HuH-7 (cell line): ENCODE measurements around the gene SPSB2.

ENCODE experiments used
- DNase-seq: peaks from one replicate; pipeline ENCODE4 v3.0.0; 2011; ENCODE audit warnings: low spot score

The SPSB2 gene

GRCh38 chr12:6851921-6852650 is 21.0 kb downstream of the SPSB2 start, which contains the start of gene USP5:
Gene USP5 (plus strand): TSS chr12:6852150. CDS start chr12:6852180, 30 bp downstream.
- peak; percentile 94 for DNase-seq

DNA sequence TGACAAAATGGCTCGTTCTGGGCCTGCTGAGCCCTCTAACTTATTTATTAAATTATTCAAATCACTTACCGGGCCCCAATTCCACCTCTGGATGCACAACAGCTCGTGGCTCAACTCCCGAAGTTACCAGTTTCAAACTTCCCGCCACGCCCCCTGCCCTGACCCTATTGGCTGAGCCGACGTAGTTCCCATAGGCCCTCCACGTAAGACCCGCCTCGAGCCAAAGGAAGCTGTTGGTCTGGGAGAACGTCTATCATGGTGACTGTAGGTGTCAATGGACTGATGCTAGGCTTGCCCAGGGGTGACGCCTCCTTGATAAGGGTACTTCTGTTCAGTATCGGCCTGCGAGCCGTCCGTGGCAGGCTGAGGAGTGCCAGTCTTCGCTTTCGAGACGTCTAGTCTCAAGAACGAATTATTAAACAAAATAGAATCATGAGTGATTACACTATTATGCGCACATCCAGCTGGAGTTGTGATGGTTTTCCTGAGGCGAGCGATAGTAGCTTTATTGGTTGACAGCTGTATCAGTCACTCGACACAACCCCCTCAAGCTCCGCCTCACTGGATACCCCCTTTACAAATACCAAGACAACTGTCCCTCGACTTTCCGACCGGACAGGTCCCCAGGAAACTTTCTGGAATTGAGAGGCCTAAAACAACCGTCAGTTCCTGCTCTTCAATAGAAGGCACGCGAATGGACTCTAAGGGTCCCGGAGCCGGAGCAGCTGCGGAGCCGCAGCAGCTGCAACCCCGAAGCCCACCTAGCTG is 21.8 kb downstream of the SPSB2 start, which contains the start of gene CDCA3:
Gene CDCA3, minus strand, starts transcription at position 134 of the 768 bp plus-strand sequence. CDS start 334 bp downstream, outside the sequence.
- peak; percentile 99 for DNase-seq

DNA sequence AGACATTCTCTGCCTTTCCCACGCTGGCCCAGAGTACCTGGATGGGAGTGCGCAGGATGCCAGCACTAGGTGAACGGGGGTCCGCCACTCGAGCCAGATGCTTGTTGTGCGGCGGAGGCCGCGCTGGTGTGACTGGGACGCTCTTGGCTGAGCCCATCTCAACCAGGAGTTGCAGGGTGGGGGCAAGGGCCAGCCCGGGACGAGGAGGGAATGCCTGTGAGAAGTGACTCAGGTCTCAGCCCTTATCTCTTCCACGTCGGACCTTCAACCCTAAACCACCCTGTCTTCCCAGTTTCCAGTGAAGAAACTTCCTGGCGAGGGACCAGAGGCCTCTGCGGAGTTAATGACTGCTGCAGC is 22.3 kb downstream of the SPSB2 start:
- DNase-seq: no peak

GRCh38 chr12:6849976-6850560 is 23.0 kb downstream of the SPSB2 start:
- DNase-seq: no peak

- DNase-seq: no peak
Observed at GRCh38 chr12:6849427-6849826, 23.7 kb downstream of the SPSB2 start.

DNA sequence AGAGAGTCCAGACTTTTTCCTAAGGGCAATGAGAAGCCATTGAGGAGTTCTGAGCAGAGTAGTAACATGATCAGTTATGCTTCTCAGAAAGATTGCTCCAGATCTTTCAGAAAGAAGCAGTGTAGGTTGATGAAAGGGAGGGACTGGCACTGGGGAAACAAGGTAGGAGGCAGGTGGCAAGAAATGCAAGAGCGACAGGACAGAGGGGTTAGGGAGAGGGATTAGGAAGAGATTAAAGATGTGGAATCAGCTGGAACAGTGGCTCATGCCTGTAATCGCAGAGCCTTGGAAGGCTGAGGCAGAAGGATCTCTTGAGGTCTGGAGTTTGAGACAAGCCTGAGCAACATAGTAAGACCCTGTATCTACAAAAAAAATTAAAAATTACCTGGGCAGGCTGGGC is 25.4 kb downstream of the SPSB2 start:
- DNase-seq: no peak

DNA sequence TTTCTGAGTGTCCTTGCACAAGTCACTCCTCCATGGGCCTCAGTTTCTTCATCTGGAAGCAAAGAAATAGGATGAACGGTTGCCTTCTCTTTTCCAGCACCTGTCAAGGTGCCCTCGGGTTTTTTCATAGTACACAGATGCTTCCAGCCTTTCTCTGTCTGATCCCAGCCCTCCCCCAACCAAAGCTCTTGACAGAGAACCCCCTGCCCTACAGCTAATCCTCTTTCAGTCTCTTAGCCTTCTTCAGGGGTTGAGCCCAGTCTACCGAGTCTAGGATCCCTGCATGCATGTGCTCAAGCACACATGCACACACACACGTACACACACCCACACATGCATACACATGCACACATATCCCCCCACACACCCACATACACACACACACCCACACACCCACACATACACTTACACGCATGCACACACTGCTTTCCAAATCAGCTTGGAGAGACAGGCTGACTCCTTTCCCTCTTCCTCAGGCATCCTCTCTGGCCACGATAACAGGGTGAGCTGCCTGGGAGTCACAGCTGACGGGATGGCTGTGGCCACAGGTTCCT is 26.7 kb downstream of the SPSB2 start:
- no peak for DNase-seq

DNA sequence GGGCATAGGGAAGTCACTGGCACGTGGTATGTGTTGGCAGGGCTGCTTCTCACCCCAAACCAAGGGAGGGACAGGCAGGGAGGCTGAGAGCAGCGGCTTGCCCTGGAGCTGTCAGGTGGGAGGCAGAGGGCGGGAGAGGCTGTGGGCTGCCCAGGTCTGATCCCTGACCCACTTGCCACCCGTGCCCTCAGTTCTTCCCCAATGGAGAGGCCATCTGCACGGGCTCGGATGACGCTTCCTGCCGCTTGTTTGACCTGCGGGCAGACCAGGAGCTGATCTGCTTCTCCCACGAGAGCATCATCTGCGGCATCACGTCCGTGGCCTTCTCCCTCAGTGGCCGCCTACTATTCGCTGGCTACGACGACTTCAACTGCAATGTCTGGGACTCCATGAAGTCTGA is 27.7 kb downstream of the SPSB2 start:
- no peak for DNase-seq

GRCh38 chr12:6843118-6843902 is 29.8 kb downstream of the SPSB2 start:
- peak; percentile 61 for DNase-seq

- DNase-seq: no peak
Observed at GRCh38 chr12:6842075-6842474, 31.0 kb downstream of the SPSB2 start.

GRCh38 chr12:6840761-6841515 is 32.2 kb downstream of the SPSB2 start, which contains the start of gene GNB3:
Gene GNB3 (plus strand): TSS chr12:6840925. CDS start chr12:6841288, 363 bp downstream.
- DNase-seq: no peak

- no peak for DNase-seq
Observed at GRCh38 chr12:6840330-6840729, 32.8 kb downstream of the SPSB2 start.

GRCh38 chr12:6839482-6840201 is 33.5 kb downstream of the SPSB2 start:
- no peak for DNase-seq

DNA sequence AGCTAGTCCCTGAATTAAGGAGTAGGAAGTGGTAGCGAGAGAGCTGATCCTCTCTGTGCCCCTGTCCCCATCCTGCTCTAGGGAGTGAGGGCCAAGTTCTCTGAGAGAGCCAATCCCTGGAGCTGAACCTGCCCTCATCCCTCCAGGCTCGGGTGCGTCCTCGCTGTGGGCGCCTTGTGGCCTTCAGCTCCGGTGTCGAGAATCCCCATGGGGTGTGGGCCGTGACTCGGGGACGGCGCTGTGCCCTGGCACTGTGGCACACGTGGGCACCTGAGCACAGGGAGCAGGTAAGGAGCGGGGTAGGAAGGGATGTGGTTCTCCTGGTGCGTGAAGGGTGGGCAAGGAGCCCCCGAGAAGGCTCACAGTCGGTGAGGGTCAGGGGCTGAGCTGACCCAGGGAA is 34.2 kb downstream of the SPSB2 start:
- no peak for DNase-seq

- no peak for DNase-seq
Observed at GRCh38 chr12:6837370-6838060, 35.6 kb downstream of the SPSB2 start.

DNA sequence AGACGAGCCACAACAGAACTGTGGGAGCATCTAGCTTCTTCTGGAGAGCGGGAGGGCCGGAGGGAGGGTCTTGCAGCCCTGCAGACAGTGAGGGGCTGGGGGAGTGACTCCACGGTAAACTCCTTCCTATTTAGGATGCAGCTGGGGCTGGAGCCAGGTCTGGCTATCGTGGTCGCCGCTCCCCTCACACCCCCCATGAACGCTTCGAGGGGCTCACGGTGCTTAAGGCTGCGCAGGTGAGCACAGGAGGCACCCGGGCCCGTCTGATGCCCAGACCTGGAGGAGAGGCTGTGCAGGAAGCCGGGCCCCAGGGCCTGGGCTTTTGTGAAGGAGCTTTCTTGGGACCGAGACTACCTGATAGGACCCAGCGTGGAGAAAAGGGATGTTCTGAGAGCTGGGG is 36.3 kb downstream of the SPSB2 start:
- no peak for DNase-seq

DNA sequence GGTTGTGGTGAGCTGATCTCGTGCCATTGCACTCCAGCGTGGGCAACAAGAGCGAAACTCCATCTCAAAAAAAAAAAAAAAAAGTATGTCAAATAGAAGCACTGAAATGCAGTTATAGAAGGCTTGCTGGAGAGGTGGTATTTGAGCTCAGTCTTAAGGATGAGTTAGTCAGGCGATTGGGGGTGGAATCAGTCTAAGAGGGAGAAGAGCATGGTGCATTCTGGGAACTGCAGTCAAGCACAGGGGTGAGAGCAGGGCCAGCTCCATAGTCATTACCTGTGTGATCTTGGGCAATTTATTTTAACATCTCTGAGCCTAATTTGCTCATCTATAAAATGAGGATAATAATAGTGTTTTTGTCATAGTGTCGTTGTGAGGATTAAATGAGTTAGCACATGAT is 38.2 kb downstream of the SPSB2 start:
- no peak for DNase-seq

- DNase-seq: no peak
Observed at GRCh38 chr12:6834254-6834653, 38.8 kb downstream of the SPSB2 start.

GRCh38 chr12:6833189-6833890 is 39.8 kb downstream of the SPSB2 start:
- no peak for DNase-seq
